ENCODE results near the gene TMEM132C.

Gene TMEM132C

GRCh38 chr12:128339631-128340030 is 72.7 kb downstream of the TMEM132C start (continued):
- no peak for TF ChIP-seq ZNF530 (tag by site-specific recombination; IDR thresholded peaks at IDR 0.05; ENCODE audit: low read depth)
- TF ChIP-seq ZNF398 (tag by site-specific recombination; IDR thresholded peaks at IDR 0.05), result no peak
- TF ChIP-seq ZNF571 (tag by site-specific recombination; IDR thresholded peaks at IDR 0.05), result no peak
- TF ChIP-seq ZBTB6 (tag by site-specific recombination; IDR thresholded peaks at IDR 0.05), result no peak
- no peak for TF ChIP-seq ZNF670 (tag by site-specific recombination; IDR thresholded peaks at IDR 0.05; ENCODE audit: low read depth)

GRCh38 chr12:128353301-128353700 is 86.3 kb downstream of the TMEM132C start:
- TF ChIP-seq ZNF488 (tag by site-specific recombination; IDR thresholded peaks at IDR 0.05) (no peak), ZNF280D (tag by site-specific recombination; IDR thresholded peaks at IDR 0.05) (no peak), OVOL3 (tag by site-specific recombination; IDR thresholded peaks at IDR 0.05) (no peak), ZNF521 (tag by site-specific recombination; IDR thresholded peaks at IDR 0.05) (no peak), PRDM10 (tag by site-specific recombination; IDR thresholded peaks at IDR 0.05) (no peak), ZFP69B (tag by site-specific recombination; IDR thresholded peaks at IDR 0.05) (no peak), REPIN1 (tag by site-specific recombination; IDR thresholded peaks at IDR 0.05; ENCODE audit: low read depth) (no peak), ZNF777 (tag by site-specific recombination; IDR thresholded peaks at IDR 0.05; ENCODE audit: borderline replicate concordance) (no peak), ZNF2 (tag by site-specific recombination; IDR thresholded peaks at IDR 0.05) (no peak), ZNF513 (tag by site-specific recombination; IDR thresholded peaks at IDR 0.05) (no peak), ZNF707 (tag by site-specific recombination; IDR thresholded peaks at IDR 0.05) (no peak), ZSCAN4 (tag by site-specific recombination; IDR thresholded peaks at IDR 0.05) (no peak), ZNF449 (tag by site-specific recombination; IDR thresholded peaks at IDR 0.05) (no peak), PRDM1 (tag by site-specific recombination; IDR thresholded peaks at IDR 0.05) (no peak)
- CTCF ChIA-PET, result no interaction called here
- Histone ChIP-seq H3K4me3 (ENCODE audit: low read depth, low read length) (no peak overlapping the region), H3K36me3 (ENCODE audit: control insufficient read depth in 2 of 2, insufficient read depth in 1 of 2, low read length in 2 of 2) (no peaks in the 10 kb centered on the region), H3K27ac (ENCODE audit: extremely low read depth, low read depth, low read length) (no peak overlapping the region), H3K4me1 (ENCODE audit: control insufficient read depth, insufficient read depth, low read length) (no peaks in the 10 kb centered on the region), H3K9me3 (ENCODE audit: control insufficient read depth, insufficient read depth, low read depth, low read length) (no peaks in the 10 kb centered on the region)
- POLR2A ChIA-PET, result no interaction called here

Data from HEK293 (cell line).